ENCODE measurements around the gene COMP.
A peak's percentile ranks its signal among the peaks of the same experiment; 100 is the strongest.
"Not testable (repeated sequence)": the region's sequence is repeated elsewhere in the genome, so short reads cannot be mapped to it uniquely, and the experiment has no call there.

COMP gene

DNA sequence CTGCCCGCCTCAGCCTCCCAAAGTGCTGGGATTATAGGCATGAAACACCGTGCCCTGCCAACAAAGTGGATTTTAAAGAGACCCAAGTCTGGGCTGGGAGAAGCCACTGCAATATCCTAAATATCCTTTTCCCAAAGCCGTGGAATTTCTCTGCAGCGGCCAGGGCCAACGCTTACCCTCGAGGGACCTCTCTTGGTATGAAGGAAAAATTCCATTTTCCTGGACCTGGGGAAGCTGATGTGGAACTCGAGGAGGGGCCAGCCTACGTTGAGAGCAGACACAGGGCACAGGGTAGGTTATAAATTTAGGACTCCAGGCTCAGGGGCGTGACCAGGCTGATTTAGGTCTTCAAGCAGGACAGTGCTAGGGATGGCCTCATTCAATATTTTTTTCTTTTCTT lies 23.0 kb upstream of the COMP start:
- TF ChIP-seq CTCF (conservative IDR thresholded peaks at IDR 0.05; ENCODE audit: low read length): peak; percentile 39
- DNase-seq (ENCODE audit: low read depth): peak; percentile 66

GRCh38 chr19:18811638-18812037 lies 20.5 kb upstream of the COMP start:
- DNase-seq (ENCODE audit: low read depth); H3K4me3 ChIP-seq (ENCODE audit: low read length): not testable (repeated sequence)

More for the DNA sequence above, 23.0 kb upstream of the COMP start:
- H3K4me3 ChIP-seq (ENCODE audit: low read length): no peak overlapping the region

DNA sequence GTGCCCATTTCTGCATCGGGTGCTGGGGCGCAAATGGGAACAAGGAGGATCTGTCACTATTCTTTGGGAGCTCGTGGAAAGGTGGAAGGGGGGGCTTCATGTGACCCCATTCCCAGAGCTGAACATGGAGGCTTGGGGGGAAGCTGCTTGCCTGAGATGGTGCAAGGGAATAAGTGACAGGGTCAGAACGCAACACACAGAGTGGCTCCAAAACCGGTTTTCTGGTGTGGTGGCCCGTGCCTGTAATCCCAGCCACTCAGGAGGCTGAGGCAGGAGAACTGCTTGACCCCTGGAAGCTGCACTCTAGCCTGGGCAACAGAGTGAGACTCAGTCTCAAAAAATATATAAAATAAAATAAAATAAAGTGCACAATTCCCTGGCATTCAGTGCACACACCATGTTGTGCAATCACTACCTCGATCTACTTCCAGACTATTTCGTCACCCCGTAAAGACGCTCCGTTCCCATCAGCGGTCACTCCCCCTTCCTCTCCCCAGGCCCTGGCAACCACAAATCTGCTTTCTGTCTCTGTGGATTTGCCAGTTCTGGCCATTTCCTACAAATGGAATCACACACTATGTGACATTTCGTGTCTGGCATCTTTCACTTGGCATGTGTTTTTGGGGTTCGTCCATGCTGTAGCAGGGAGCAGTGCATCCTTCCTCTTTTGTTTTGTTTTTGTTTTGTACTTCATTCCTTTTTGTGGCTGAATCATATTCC lies 18.2 kb upstream of the COMP start:
- H3K4me3 ChIP-seq (ENCODE audit: low read length): no peak overlapping the region
- no peak for TF ChIP-seq CTCF (conservative IDR thresholded peaks at IDR 0.05; ENCODE audit: low read length)
- DNase-seq (ENCODE audit: low read depth): peak; percentile 96

DNA sequence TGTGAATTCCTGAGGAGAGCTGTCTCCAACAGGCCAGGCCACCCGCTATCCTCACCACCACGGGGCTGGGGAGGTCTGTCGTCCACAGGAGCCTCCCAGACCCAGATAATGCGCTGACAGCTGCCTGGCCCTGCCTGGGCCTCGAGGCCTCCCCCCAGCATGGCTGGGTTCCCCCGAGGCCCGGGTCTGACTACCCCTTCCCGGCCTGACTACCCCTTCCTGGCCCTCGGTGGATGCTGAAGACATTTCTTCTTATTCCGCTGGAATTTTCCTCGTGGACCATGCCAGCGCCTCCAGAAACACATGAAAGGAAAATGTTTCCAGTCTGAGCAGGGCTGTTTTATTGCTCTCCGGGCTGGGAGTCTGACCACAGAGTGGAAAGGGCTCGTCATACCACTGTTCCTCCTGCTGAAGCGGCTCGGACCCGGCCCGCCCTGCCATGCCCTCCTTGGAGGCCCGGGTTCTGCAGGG lies 16.8 kb upstream of the COMP start:
- peak; percentile 77 for DNase-seq (ENCODE audit: low read depth)
- no peak overlapping the region for H3K4me3 ChIP-seq (ENCODE audit: low read length)
- TF ChIP-seq CTCF (conservative IDR thresholded peaks at IDR 0.05; ENCODE audit: low read length): no peak

GRCh38 chr19:18804643-18805042 lies 13.5 kb upstream of the COMP start:
- TF ChIP-seq CTCF (conservative IDR thresholded peaks at IDR 0.05; ENCODE audit: low read length): no peak
- no peak overlapping the region for H3K4me3 ChIP-seq (ENCODE audit: low read length)
- no peak for DNase-seq (ENCODE audit: low read depth)

DNA sequence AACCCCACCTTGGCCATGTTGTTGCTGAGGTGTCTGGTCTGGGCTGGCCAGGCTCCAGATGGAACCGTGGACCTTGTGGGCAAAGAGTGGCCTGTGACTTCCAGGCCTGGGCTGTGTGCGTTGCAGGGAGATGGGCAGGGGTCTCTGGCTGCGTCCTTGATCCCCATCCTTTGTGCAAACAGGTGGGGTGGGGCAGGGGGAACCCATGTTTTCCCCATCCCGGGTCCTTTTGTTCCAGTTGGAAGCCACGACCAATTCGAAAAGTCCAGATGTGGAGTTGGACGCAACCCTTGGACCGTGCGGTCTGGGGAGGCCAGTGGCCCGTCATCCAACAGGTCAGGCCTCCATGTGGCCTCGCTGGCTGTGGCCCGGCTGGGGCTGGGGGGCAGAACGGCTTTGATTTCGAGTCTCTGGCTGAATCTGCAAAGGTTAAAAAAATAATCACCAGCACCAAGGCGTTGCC lies 13.1 kb upstream of the COMP start:
- TF ChIP-seq CTCF (conservative IDR thresholded peaks at IDR 0.05; ENCODE audit: low read length): no peak
- H3K4me3 ChIP-seq (ENCODE audit: low read length): no peak overlapping the region
- no peak for DNase-seq (ENCODE audit: low read depth)

GRCh38 chr19:18803550-18804138 lies 12.5 kb upstream of the COMP start:
- no peak for DNase-seq (ENCODE audit: low read depth)
- H3K4me3 ChIP-seq (ENCODE audit: low read length): no peak overlapping the region
- TF ChIP-seq CTCF (conservative IDR thresholded peaks at IDR 0.05; ENCODE audit: low read length): no peak

All from AG10803 (cell line).